Superior temporal gyrus (tissue), 1 donor: ENCODE measurements around the gene TPPP.

Experiments used
- DNase-seq: peaks from one replicate; pipeline ENCODE4 v3.0.0-alpha.2; 2016; ENCODE audit errors: extremely low spot score

Gene TPPP

DNA sequence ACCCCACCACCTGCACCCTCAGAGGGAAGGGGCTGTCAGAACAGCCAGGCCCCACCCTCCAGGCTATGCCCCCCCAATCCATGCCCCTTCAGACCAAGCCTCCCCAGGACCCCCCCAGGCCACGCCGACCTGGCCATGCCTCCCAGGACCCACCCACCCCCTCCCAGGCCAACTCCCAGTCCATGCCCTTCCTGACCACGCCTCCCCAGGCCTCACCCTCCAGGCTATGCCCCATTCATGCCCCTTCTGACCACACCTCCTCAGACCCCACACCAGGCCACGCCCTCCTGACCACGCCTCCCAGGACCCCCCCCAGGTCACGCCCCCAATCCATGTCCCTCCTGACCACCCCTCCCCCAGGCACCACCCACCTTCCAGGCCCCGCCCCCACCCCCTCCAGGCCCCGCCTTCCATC, 27.6 kb downstream of the TPPP start:
- DNase-seq = no peak

DNA sequence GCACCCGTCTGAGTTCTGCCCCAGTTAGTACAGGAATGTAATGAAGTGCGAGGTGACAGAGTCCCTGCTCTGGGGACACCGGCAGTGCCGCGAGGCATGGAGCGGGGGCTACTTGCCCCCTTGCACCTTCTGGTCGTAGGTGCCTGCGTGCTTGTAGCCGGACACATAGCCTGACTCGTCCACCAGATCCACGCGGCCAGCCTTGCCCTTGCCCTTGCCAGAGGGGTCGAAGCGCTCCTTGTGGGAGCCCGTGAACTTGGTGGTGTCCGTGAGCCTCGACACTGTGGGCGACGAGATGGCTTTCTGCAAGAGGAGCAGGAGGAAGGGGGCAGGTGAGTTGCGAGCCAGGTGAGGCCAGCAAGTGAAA, 28.2 kb downstream of the TPPP start:
- no peak for DNase-seq

- DNase-seq = no peak
These were observed 28.7 kb downstream of the TPPP start for GRCh38 chr5:664343-664993.

DNA sequence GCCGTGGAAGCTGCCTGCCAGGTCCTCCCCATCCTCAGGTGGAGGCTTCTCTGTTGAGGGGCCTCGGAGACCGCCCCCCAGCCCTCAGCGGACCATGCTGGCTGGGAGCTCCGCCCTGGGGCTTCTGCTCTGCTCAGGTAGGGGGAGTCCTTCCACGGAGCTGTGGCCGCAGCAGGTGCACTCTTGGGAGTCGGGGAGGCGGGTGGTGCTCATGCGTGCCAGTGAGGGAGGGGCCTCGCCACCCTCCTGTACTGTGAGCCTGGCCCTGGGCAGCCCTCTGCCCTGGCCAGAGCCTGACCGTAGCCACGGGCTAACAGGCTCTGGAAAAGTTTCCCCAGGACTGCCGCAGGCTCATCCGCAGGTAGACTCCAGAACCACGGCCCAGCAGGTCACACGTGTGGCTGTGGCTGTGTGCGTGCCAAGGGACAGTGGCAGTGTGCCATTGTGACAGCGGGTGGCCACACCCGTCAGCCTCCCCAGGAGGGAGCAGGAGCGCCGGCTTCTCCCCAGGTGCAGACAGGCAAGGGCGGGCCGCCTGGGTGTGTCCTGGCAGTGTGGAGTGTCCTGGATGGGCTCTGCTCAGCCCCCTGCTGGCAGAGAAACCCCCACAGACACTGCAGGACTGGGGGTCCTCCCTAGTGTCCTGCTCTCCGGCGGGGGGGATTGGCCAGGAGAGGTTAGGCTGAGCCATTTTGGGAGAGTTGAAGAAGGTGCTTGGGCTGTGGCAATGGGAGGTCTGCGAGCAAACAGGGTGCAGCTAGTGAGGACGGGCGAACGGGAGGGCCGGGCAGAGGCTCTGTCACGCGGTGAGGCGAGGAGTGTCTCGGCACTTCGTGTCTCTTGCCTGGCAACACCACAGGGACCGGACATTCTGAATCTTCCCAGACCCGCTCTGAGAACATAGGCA, 29.5 kb downstream of the TPPP start:
- DNase-seq = no peak

DNA sequence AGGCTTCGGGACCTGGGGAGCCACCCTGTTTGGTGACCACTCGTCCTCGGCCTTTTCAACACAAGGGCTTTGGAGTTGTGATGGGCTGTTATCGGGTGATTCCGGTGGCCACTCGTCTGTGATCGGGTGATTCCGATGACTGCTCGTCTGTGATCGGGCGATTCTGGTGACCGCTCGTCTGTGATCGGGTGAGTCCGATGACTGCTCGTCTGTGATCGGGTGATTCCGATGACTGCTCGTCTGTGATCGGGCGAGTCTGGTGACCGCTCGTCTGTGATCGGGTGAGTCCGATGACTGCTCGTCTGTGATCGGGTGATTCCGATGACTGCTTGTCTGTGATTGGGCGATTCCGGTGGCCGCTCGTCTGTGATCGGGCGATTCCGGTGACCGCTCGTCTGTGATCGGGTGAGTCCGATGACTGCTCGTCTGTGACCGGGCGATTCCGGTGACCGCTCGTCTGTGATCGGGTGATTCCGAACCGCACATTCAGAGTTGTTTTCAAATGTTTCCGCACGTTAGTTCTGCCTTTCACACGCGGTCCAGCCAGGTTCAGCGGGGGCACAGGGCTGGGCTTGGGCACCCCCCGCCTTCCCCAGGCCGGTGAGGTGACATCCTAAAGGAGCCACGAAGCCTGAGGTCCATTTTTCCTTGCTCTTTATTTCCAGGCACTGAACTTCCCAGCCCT, 30.3 kb downstream of the TPPP start:
- DNase-seq = no peak

GRCh38 chr5:661891-662750, 31.0 kb downstream of the TPPP start:
- DNase-seq = no peak

GRCh38 chr5:660491-661030, 32.6 kb downstream of the TPPP start:
- no peak for DNase-seq

DNA sequence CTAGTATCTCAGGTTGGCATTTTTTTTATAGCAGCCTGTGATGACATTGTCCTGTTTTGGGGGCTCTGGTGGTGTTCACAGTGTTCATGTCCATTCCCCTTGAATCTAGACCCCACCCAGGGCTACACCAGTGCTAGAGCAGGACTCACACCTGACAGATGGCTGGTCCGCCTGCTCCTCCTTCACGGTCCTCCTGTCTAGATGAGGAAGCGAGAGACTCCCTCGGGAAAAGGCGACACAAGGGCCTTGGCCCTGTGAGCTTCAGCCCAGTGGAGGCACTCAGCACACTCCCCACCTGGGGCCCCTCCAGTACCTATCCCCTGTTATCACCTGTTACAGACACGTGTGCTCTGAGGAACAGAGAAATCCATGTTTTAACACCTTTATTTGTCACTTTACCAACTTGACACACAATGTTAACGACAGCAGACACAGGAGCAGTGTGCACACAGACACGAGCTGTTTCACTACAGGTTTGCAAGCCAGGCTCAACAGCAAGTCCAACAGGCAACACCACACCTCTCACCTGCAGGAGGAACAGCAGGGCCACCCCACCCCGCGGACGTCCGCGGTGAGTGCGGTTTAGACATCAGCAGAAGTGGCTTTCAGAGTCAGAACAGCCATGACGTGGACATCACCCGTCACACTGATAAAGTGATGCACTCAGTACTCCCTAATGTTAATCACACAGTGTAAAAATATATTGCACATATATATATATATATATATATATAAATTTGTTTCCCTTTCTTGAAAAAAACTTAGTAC, 33.5 kb downstream of the TPPP start:
- DNase-seq = no peak

- DNase-seq = no peak
These were observed 35.0 kb downstream of the TPPP start for GRCh38 chr5:658103-658502.

GRCh38 chr5:657570-657969, 35.6 kb downstream of the TPPP start:
- no peak for DNase-seq

- DNase-seq = no peak
These were observed 37.7 kb downstream of the TPPP start for GRCh38 chr5:655406-655805.

- DNase-seq = no peak
These were observed 38.9 kb downstream of the TPPP start for GRCh38 chr5:654071-654778.

GRCh38 chr5:652773-653350, 40.3 kb downstream of the TPPP start:
- no peak for DNase-seq

GRCh38 chr5:652023-652515, 41.1 kb downstream of the TPPP start:
- DNase-seq = no peak

DNA sequence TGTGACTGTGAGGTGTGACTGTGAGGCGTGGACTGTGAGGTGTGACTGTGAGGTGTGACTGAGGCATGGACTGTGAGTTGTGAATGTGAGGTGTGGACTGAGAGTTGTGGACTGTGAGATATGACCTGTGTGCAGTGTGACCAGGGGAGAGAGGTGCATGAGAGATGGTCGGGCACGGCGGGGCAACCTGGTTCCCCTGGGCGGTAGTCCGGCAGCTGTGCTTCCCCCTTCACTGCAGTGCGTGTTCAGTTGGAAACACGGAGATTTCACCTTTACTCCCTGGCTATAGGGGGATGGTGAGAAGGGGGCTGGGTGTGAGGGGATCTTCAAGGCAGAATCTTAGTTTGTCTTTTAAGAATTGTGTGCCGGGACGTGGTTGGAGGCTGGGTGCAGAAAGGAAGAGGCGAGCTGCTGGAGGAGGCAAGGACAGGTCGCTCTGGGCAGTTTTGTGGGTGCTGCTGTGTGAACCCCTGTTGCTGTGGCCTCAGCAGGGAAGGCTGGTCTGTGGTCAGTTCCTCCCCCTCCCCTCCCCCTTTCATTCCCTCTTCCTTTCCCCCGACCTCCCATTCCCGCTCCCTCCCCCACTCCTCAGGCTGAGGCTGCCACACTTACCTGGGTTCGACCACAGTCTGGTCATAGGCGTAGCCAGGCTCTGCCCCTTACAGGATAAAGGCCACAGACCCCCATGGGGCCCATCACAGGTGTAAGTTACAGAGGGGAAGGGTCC, 41.7 kb downstream of the TPPP start:
- no peak for DNase-seq

DNA sequence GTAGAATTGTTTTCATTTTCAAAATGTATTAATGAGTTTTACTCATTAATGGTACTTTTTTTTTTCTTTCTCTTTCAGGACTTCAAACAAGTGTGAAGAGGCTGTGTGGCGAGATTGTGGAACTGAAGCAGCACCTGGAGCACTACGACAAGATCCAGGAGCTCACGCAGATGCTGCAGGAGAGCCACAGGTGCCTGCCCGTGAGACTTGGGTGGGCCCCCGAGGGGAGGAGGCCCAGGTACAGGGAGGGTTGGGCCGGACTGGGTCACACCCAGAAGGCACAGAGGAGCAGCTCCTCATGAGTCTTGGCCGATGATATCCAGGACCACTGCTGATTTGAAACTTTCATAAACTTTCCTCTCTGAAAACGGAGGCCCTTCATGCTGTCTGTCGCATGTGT, 45.4 kb downstream of the TPPP start:
- no peak for DNase-seq

GRCh38 chr5:647311-647710, 45.8 kb downstream of the TPPP start:
- no peak for DNase-seq

DNA sequence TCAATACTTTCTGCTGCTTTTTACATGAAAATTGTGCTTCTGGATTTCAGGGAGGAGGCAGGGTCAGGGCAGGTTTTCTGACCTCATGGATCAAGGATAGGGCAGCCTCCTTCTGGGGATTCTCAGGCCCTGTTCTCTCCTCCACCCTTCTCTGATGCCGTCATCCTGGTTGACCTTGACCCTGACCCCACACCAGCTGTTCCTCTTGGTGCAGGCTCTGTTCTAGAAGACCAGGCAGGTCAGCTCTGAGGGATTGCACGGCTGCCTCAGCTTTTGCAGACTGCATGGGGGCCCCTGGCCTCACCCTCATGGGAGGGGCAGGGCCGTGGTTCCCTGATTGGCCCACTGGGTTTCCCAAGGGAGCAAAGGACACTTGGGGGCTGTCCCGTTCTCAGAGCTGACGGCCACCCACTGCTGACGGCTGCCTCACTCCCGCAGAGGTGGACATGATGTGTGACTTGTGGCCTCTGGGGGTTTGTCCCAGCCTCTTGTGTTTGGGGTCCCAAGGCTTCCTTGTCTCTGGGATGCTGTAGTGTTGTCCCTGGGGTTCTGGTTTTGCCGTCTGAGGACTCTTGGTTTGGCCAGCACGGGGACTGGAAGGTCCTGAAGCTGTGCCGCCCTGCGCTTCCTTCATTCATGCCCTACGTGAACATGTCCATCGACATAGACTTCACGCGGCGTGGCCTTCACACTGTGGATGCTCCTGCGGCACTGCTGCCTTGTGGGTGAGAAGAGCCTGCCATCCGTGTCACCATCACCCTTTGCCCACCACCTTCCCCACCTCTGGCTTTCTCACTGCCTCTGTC, 46.6 kb downstream of the TPPP start:
- no peak for DNase-seq
